ENCODE results near the gene PLEKHG1. TPM values are rescaled to one million over a fixed set of nuclear protein-coding genes. Genes with fewer than 3 reads are reported as not detected.

Gene PLEKHG1
- total RNA-seq, 1 experiment from 2014 or later = 4.5 TPM

DNA sequence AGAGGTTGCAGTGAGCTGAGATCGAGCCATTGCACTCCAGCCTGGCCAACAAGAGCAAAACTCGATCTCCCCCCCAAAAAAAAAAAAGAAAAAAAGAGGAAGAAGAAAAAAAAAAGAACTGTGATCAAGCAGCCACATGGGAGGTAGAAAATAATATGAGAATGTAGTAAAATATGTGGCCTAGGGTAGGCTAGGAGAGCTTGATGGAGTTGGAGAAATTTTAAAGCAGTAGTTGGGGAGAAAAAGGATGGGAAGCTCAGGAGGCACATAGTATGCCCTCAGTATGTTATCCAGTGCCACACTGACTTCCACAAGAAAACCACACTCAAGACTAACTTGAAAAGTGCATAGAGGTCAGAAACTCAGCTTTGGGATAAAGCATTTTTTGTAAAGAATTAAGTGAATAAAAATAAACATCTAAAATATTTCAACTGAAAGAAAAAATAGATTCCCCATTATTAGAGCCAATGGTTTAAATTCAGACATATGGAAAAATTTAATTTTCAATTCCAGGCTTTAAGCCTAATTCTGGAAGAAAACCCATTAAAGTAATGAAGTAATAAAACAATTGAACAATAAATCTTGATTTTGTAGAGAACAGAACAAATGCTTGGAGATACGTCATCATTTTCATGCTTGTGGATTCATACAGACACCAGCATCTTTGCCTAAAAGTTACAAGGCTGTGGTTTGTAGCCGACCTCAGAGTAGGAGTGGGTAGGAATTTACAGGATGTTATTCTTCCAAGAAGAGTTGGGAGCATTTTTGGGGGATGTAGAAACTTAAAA is 34.7 kb downstream of the PLEKHG1 start:
- no peaks in the 10 kb centered on the region for H3K27me3 ChIP-seq (replicated peaks; ENCODE audit: insufficient read depth, low read depth, low read length, poor library complexity)
- no peaks in the 10 kb centered on the region for H3K9me3 ChIP-seq (ENCODE audit: low read depth, low read length, poor library complexity, severe bottlenecking)
- no TSS peak for BruUV-seq (replicated peaks)
- intact Hi-C loops (cut with micrococcal nuclease; ENCODE audit: unreplicated experiment) = no loop called here
- CTCF ChIA-PET = interaction anchor here (0.6 kb wide), 1 partner anchor 1203 kb away, joined by 4 read pairs; no protein-coding TSS in a partner anchor
- TF ChIP-seq EZH2 (IDR thresholded peaks at IDR 0.05; ENCODE audit: borderline replicate concordance, low read depth, low read length, poor library complexity, severe bottlenecking) (no peak), CTCF (conservative IDR thresholded peaks at IDR 0.05; ENCODE audit: low read depth, low read length) (no peak)
- no peak overlapping the region for H3K4me3 ChIP-seq (ENCODE audit: low read depth, low read length, poor library complexity, severe bottlenecking)
- H3K36me3 ChIP-seq (ENCODE audit: insufficient read depth, low read length, poor library complexity, severe bottlenecking) = no peaks in the 10 kb centered on the region
- POLR2A ChIA-PET (ENCODE audit: low non-redundant PET) = interaction anchor here (0.5 kb wide), 1 partner anchor 760 kb away, joined by 3 read pairs; no protein-coding TSS in a partner anchor
- H3K4me1 ChIP-seq (ENCODE audit: insufficient read depth, low read length, poor library complexity, severe bottlenecking) = peaks cover 25% of the 10 kb centered on the region
- H3K27ac ChIP-seq (ENCODE audit: low read depth, low read length, poor library complexity, severe bottlenecking) = no peak overlapping the region
- DNase-seq (ENCODE audit: low spot score) = no peak

- Histone ChIP-seq H3K36me3 (ENCODE audit: insufficient read depth, low read length, poor library complexity, severe bottlenecking) (no peaks in the 10 kb centered on the region), H3K4me1 (ENCODE audit: insufficient read depth, low read length, poor library complexity, severe bottlenecking) (peaks cover 25% of the 10 kb centered on the region), H3K27ac (ENCODE audit: low read depth, low read length, poor library complexity, severe bottlenecking) (no peak overlapping the region), H3K9me3 (ENCODE audit: low read depth, low read length, poor library complexity, severe bottlenecking) (no peaks in the 10 kb centered on the region), H3K27me3 (replicated peaks; ENCODE audit: insufficient read depth, low read depth, low read length, poor library complexity) (no peaks in the 10 kb centered on the region), H3K4me3 (ENCODE audit: low read depth, low read length, poor library complexity, severe bottlenecking) (no peak overlapping the region)
- POLR2A ChIA-PET (ENCODE audit: low non-redundant PET) = no interaction called here
- CTCF ChIA-PET = interaction anchor here (0.7 kb wide), 1 partner anchor 241 kb away, joined by 4 read pairs; no protein-coding TSS in a partner anchor
- intact Hi-C loops (cut with micrococcal nuclease; ENCODE audit: unreplicated experiment) = no loop called here
- BruUV-seq (replicated peaks) = no TSS peak
- TF ChIP-seq EZH2 (IDR thresholded peaks at IDR 0.05; ENCODE audit: borderline replicate concordance, low read depth, low read length, poor library complexity, severe bottlenecking) = no peak
- TF ChIP-seq CTCF (conservative IDR thresholded peaks at IDR 0.05; ENCODE audit: low read depth, low read length) = no peak
- DNase-seq (ENCODE audit: low spot score) = no peak
These were observed 35.2 kb downstream of the PLEKHG1 start for GRCh38 chr6:150634964-150635292.

GRCh38 chr6:150635906-150636514 is 36.3 kb downstream of the PLEKHG1 start:
- POLR2A ChIA-PET (ENCODE audit: low non-redundant PET) = no interaction called here
- DNase-seq (ENCODE audit: low spot score) = no peak
- Histone ChIP-seq H3K9me3 (ENCODE audit: low read depth, low read length, poor library complexity, severe bottlenecking) (no peaks in the 10 kb centered on the region), H3K4me1 (ENCODE audit: insufficient read depth, low read length, poor library complexity, severe bottlenecking) (peaks cover 25% of the 10 kb centered on the region), H3K36me3 (ENCODE audit: insufficient read depth, low read length, poor library complexity, severe bottlenecking) (no peaks in the 10 kb centered on the region), H3K27ac (ENCODE audit: low read depth, low read length, poor library complexity, severe bottlenecking) (no peak overlapping the region), H3K4me3 (ENCODE audit: low read depth, low read length, poor library complexity, severe bottlenecking) (no peak overlapping the region), H3K27me3 (replicated peaks; ENCODE audit: insufficient read depth, low read depth, low read length, poor library complexity) (no peaks in the 10 kb centered on the region)
- intact Hi-C loops (cut with micrococcal nuclease; ENCODE audit: unreplicated experiment) = no loop called here
- CTCF ChIA-PET = no interaction called here
- no peak for TF ChIP-seq CTCF (conservative IDR thresholded peaks at IDR 0.05; ENCODE audit: low read depth, low read length)
- no TSS peak for BruUV-seq (replicated peaks)
